ENCODE results near the gene MT1F.

Gene MT1F

DNA sequence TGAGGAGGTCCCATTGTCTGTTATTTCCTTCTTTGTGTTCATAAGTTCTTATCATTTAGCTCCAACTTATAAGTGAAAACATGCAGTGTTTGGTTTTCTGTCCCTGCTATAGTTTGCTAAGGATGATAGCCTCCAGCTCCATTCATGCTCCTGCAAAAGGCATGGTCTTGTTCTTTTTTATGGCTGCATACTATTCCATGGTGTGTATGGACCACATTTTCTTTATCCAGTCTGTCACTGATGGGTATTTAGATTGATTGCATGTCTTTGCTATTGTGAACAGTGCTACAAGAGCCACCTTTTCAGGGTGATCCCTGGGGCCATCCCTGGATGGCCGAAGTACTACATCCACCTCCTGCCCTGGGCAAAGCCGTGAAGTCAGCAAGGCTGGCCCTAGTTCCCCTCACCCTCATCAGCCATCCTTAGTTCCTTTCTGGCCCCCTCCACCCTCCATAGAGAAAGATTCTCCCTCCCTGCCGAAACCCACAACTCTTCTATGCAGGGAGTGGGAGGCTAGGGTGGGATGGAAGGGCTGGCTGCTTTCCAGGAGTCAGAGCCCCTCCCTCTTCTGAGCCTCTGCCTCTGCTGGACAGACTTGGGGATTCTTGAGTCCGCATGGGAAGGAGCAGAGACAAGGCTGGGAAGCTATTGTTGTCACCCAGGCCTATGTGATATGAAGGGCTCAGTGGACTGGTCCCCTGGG lies 32.8 kb downstream of the MT1F start:
- Histone ChIP-seq H3K4me1 (ENCODE audit: control insufficient read depth in 1 of 2, insufficient read depth in 2 of 2, low read length in 2 of 2) (no peaks in the 10 kb centered on the region), H3K4me3 (ENCODE audit: low read depth in 1 of 2, low read length in 2 of 2) (no peak overlapping the region), H3K36me3 (ENCODE audit: control insufficient read depth in 1 of 2, insufficient read depth in 2 of 2, low read length in 2 of 2) (no peaks in the 10 kb centered on the region), H3K9me3 (ENCODE audit: control insufficient read depth in 1 of 2, low read length in 2 of 2) (no peaks in the 10 kb centered on the region), H3K27ac (ENCODE audit: low read length) (no peak overlapping the region), H3K27me3 (ENCODE audit: low read depth, low read length) (no peaks in the 10 kb centered on the region)

DNA sequence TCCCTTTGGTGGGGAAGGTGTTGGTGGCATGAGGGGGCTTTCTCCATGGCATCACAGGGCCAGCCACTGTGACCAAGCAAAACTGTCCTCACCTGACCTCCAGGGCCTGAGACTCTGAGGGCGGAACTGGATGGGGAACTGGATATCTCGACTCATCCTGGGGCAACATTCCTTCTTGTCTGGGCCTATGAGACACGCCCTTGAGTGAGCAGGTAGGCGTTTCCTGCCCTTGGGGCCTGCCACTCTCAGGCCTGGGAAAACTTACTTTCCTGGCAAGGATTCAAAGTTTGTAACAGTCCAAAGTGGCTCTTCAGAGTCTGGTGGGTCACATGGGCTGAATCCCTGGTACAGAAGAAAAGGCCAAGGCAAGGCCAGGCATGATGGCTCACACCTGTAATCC lies 34.1 kb downstream of the MT1F start:
- Histone ChIP-seq H3K9me3 (ENCODE audit: control insufficient read depth in 1 of 2, low read length in 2 of 2) (no peaks in the 10 kb centered on the region), H3K36me3 (ENCODE audit: control insufficient read depth in 1 of 2, insufficient read depth in 2 of 2, low read length in 2 of 2) (no peaks in the 10 kb centered on the region), H3K4me3 (ENCODE audit: low read depth in 1 of 2, low read length in 2 of 2) (no peak overlapping the region), H3K27me3 (ENCODE audit: low read depth, low read length) (no peaks in the 10 kb centered on the region), H3K4me1 (ENCODE audit: control insufficient read depth in 1 of 2, insufficient read depth in 2 of 2, low read length in 2 of 2) (no peaks in the 10 kb centered on the region), H3K27ac (ENCODE audit: low read length) (no peak overlapping the region)

DNA sequence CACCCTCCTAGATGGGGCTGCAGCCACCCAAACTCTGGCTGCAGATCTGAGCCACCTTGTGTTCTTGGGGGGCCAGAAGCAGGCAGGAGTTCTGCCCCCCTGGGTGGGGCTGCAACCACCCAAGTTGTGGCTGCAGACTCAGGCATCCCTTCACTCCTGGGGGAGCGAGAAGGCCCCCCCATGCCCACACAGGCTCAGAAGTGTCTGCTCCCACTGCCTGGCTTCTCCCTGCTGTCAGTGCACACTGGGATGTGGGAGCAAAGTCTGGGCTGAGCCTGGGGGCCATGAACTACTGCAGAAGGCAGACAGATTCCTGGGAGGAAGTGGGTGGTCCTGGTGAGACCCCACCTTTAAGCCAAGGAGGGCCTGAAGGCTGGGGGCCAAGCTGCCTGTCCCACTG lies 37.5 kb downstream of the MT1F start:
- Histone ChIP-seq H3K27ac (ENCODE audit: low read length) (no peak overlapping the region), H3K36me3 (ENCODE audit: control insufficient read depth in 1 of 2, insufficient read depth in 2 of 2, low read length in 2 of 2) (no peaks in the 10 kb centered on the region), H3K4me1 (ENCODE audit: control insufficient read depth in 1 of 2, insufficient read depth in 2 of 2, low read length in 2 of 2) (no peaks in the 10 kb centered on the region), H3K27me3 (ENCODE audit: low read depth, low read length) (no peaks in the 10 kb centered on the region), H3K4me3 (ENCODE audit: low read depth in 1 of 2, low read length in 2 of 2) (no peak overlapping the region), H3K9me3 (ENCODE audit: control insufficient read depth in 1 of 2, low read length in 2 of 2) (peaks cover 0 to 3% of the 10 kb centered on the region in 2 donors)

DNA sequence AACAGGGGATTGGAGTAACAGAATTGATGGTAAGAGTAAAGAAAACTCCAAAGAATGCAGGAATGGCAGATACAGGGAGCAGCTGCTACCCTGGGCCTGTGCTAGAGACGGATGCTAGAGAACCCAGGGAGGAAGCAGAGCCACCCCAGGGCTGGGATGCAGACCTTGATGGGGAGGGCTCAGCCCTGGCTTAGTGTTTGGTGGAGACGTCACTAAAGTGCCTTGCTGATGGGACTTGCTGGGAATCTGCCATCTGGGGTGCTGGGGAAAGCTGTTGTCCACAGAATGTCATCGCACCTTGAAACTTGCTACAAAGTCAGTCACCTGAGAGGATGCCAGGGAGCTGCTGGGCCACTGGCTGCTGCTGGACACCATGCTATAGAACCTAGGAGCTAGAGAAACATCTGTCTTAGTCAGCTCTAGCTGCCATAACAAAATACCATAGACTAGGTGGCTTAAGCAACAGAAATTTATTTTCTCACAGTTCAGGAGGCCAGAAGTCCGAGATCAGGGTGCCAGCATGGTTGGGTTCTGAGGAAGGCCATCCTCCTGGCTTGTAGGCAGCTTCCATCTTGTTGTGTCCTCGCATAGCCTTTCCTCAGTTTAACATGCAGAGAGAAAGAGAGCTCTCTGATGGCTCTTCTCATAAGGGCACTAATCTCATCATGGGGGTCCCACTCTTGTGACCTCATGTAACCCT lies 39.8 kb downstream of the MT1F start:
- peaks cover 0 to 3% of the 10 kb centered on the region in 2 donors for H3K9me3 ChIP-seq (ENCODE audit: control insufficient read depth in 1 of 2, low read length in 2 of 2)
- H3K4me3 ChIP-seq (ENCODE audit: low read depth in 1 of 2, low read length in 2 of 2): no peak overlapping the region
- H3K36me3 ChIP-seq (ENCODE audit: control insufficient read depth in 1 of 2, insufficient read depth in 2 of 2, low read length in 2 of 2): no peaks in the 10 kb centered on the region
- no peaks in the 10 kb centered on the region for H3K27me3 ChIP-seq (ENCODE audit: low read depth, low read length)
- H3K4me1 ChIP-seq (ENCODE audit: control insufficient read depth in 1 of 2, insufficient read depth in 2 of 2, low read length in 2 of 2): peaks cover 0 to 5% of the 10 kb centered on the region in 2 donors
- no peak overlapping the region for H3K27ac ChIP-seq (ENCODE audit: low read length)

DNA sequence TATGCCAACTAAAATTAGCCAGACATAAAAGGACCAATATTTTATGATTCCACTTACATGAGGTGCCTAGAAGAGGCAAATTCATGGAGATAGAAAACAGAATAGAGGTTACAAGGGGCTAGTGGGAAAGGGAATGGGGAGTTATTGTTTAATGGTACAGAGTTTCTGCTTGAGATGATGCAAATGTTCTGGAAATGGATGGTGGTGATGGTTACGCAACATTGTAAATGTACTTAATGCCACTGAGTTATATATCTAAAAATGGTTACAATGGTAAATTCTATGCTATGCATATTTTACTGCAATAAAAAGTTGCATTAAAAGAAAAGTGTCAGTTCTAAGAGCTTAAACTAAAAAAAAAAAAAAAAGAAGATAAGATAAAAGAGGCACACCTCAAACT lies 42.4 kb downstream of the MT1F start:
- Histone ChIP-seq H3K27me3 (ENCODE audit: low read depth, low read length) (no peaks in the 10 kb centered on the region), H3K4me3 (ENCODE audit: low read depth in 1 of 2, low read length in 2 of 2) (no peak overlapping the region), H3K36me3 (ENCODE audit: control insufficient read depth in 1 of 2, insufficient read depth in 2 of 2, low read length in 2 of 2) (no peaks in the 10 kb centered on the region), H3K9me3 (ENCODE audit: control insufficient read depth in 1 of 2, low read length in 2 of 2) (peaks cover 0 to 3% of the 10 kb centered on the region in 2 donors), H3K27ac (ENCODE audit: low read length) (no peak overlapping the region), H3K4me1 (ENCODE audit: control insufficient read depth in 1 of 2, insufficient read depth in 2 of 2, low read length in 2 of 2) (peaks cover 0 to 5% of the 10 kb centered on the region in 2 donors)

DNA sequence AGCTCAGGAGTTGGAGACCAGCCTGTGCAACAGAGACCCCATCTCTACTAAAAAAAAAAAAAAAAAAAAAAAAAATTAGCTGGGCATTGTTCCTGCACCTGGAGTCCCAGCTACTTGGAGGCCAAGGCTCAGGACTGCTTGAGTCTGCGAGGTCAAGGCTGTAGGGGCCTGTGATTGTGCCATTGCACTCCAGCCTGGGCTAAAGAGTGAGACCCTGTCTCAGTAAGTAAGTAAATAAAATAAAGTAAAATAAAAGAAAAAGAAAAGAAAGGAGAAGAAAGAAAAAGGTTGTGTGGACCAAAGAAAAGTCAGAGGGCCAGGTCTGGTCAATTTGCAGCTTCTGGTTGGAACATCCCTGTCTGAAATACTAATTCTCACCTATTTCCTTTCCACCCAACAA lies 42.9 kb downstream of the MT1F start:
- no peaks in the 10 kb centered on the region for H3K36me3 ChIP-seq (ENCODE audit: control insufficient read depth in 1 of 2, insufficient read depth in 2 of 2, low read length in 2 of 2)
- H3K27ac ChIP-seq (ENCODE audit: low read length): no peak overlapping the region
- H3K4me3 ChIP-seq (ENCODE audit: low read depth in 1 of 2, low read length in 2 of 2): no peak overlapping the region
- H3K27me3 ChIP-seq (ENCODE audit: low read depth, low read length): no peaks in the 10 kb centered on the region
- peaks cover 0 to 3% of the 10 kb centered on the region in 2 donors for H3K9me3 ChIP-seq (ENCODE audit: control insufficient read depth in 1 of 2, low read length in 2 of 2)
- H3K4me1 ChIP-seq (ENCODE audit: control insufficient read depth in 1 of 2, insufficient read depth in 2 of 2, low read length in 2 of 2): peaks cover 0 to 5% of the 10 kb centered on the region in 2 donors

DNA sequence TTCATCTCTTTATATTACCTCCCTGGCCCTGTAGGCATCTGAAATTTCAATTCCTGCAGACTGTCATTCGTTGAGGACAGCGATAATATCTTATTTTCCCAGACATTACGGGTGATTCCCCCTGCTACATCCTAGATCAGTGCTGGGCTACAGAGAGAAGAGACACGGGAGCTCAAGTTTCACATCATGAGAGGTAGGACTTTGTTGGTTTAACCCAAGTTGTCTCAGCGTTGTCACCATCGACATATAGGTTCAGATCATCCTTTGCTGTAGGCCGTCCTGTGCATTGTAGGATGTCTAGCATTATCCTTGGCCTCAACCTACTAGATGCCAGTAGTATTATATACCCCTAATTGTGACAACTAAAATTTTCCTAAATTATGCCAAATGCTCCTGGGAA lies 43.8 kb downstream of the MT1F start:
- H3K27me3 ChIP-seq (ENCODE audit: low read depth, low read length): no peaks in the 10 kb centered on the region
- no peak overlapping the region for H3K4me3 ChIP-seq (ENCODE audit: low read depth in 1 of 2, low read length in 2 of 2)
- peaks cover 0 to 3% of the 10 kb centered on the region in 2 donors for H3K9me3 ChIP-seq (ENCODE audit: control insufficient read depth in 1 of 2, low read length in 2 of 2)
- H3K27ac ChIP-seq (ENCODE audit: low read length): no peak overlapping the region
- no peaks in the 10 kb centered on the region for H3K36me3 ChIP-seq (ENCODE audit: control insufficient read depth in 1 of 2, insufficient read depth in 2 of 2, low read length in 2 of 2)
- peaks cover 0 to 5% of the 10 kb centered on the region in 2 donors for H3K4me1 ChIP-seq (ENCODE audit: control insufficient read depth in 1 of 2, insufficient read depth in 2 of 2, low read length in 2 of 2)

DNA sequence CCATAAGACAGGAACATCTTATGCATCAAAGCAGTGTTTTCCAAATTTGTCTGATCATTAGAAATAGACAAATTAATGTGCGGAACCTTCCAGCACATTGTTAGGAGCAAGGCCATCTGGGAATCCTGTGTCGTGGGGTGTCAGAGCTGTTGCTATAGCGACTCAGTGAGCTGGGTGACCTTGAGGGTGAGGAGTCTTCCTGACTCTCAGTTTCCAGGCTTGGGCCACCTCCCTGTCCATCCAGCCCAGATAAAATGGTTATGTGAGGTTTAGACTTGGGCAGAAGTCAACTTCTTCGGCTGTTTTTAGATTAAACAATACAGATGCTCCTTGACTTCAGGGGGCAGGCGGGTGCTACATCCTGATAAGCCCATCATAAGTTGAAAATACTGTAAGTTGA lies 45.1 kb downstream of the MT1F start:
- Histone ChIP-seq H3K9me3 (ENCODE audit: control insufficient read depth in 1 of 2, low read length in 2 of 2) (no peaks in the 10 kb centered on the region), H3K27ac (ENCODE audit: low read length) (no peak overlapping the region), H3K4me3 (ENCODE audit: low read depth in 1 of 2, low read length in 2 of 2) (no peak overlapping the region), H3K36me3 (ENCODE audit: control insufficient read depth in 1 of 2, insufficient read depth in 2 of 2, low read length in 2 of 2) (no peaks in the 10 kb centered on the region), H3K4me1 (ENCODE audit: control insufficient read depth in 1 of 2, insufficient read depth in 2 of 2, low read length in 2 of 2) (peaks cover 0 to 5% of the 10 kb centered on the region in 2 donors), H3K27me3 (ENCODE audit: low read depth, low read length) (no peaks in the 10 kb centered on the region)

Measured in muscle layer of duodenum (tissue), 2 donors.